GM12874 (cell line): ENCODE data around the gene NKPD1.

ENCODE experiments used
- TF ChIP-seq, protein P1 (sequence below): IDR thresholded peaks from 2 replicates; pipeline ENCODE4 v1.5.1; 2011; ENCODE audit warnings: low read depth, mild to moderate bottlenecking, control low read depth, low read length, moderate library complexity; ENCODE audit not compliant: insufficient read depth

NKPD1 gene

DNA sequence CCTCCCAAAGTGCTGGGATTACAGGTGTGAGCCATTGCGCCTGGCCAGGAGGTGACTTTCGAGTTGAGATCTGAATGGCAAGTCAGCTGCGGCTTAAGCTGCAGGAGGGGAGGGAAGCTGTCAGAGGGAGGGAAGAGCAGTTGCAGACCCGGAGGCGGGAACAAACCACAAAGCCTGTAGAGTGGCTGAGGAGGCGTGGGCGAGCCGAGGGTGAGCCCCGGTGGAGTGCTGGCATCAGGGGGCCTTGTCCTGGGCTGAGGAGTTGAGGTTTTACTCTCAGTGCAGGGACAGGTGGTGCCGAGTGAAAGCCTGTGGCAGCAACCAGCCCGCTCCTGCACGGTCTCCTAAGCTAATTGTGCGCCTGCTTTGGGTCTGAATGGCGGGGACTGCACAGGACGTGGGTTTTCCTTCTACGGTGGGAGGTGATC is 43.6 kb downstream of the NKPD1 start:
- TF ChIP-seq, protein P1, sequence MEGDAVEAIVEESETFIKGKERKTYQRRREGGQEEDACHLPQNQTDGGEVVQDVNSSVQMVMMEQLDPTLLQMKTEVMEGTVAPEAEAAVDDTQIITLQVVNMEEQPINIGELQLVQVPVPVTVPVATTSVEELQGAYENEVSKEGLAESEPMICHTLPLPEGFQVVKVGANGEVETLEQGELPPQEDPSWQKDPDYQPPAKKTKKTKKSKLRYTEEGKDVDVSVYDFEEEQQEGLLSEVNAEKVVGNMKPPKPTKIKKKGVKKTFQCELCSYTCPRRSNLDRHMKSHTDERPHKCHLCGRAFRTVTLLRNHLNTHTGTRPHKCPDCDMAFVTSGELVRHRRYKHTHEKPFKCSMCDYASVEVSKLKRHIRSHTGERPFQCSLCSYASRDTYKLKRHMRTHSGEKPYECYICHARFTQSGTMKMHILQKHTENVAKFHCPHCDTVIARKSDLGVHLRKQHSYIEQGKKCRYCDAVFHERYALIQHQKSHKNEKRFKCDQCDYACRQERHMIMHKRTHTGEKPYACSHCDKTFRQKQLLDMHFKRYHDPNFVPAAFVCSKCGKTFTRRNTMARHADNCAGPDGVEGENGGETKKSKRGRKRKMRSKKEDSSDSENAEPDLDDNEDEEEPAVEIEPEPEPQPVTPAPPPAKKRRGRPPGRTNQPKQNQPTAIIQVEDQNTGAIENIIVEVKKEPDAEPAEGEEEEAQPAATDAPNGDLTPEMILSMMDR, result no peak

DNA sequence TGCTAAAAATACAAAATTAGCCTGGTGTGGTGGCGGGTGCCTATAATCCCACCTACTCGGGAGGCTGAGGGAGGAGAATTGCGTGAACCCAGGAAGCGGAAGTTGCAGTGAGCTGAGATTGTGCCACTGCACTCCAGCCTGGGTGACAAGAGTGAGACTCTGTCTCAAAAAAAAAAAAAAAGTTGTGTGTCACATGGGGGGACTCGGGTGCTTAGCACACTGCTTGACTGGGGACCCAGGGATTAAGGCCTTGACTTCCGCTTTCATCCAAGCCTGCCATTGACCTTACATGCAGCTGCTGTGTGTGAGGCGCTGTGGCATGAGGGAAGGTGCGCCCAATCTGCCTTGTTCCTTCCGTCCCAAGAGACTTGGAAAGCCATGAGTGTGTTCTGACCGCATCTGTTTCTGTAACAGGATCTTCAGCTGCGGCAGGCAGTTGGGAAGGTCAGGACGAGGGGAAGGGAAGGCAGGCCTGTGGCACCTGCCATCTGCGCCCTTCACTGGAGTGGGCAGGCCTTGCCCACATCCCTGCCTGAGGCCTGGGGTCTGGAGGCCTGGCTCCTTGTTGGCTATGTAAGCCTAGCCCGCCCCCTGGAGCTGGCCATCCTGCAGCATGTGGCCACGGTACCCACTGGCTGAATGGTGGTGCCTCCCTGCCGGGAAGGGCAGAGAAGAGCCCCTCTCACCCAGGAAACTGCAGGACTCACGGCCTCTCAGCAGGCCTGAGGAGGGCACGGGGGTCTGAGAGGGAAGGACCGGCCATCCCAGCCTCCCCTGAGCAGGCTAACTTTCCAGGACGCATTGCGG is 44.8 kb downstream of the NKPD1 start:
- TF ChIP-seq, protein P1, result no peak

- TF ChIP-seq, protein P1, result no peak
Observed at GRCh38 chr19:45114116-45114515, 46.7 kb downstream of the NKPD1 start.

DNA sequence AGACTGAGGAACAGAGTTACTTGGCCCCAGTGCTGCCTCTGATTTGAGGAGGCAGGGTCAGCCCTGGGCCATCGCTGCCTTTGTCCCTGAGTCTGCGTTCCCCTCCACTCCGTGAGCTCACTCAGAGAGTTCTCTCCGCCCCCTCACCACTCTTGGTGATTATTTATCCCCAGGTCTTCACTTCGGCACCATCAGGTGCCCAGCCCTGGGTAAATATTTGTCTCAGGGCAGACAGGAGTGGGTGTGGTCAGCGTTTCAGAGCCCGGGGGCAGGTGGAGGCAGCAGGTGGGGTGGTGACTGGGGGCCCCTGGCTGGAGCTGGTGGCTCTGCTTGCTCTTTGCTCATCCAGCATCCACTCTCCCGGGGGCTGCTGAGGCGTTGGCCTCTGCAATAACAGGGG is 47.2 kb downstream of the NKPD1 start:
- TF ChIP-seq, protein P1, result no peak

DNA sequence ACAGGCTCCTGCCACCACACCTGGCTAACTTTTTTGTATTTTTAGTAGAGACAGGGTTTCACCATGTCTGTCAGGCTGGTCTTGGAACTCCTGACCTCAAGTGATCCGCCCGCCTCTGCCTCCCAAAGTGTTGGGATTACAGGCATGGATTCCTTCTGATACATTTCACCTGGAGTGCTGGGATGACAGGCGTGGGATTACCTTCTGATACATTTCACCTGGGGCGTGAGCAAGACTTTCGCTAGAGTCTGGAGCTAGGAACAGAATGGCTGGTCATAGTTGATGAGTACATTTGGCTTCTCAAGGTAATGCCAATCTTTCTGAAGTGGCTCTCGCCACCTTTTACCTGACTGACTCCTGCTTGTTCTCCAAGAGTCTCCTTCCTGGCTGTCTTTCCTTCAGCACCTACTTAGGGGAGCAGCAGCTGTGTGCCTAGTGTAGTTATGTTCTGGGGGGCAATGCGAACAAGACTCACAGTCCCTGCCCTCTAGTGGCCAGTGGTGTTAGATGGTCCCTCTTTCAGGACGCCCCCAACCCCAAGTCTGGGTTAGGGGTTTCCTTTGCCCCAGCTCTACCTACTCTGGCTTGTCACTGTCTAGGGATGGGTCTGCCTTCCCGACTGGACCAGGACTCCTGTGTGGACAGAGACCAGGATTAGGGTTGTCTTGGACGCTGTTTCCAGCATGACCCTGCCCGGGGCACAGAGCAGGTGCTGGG is 48.5 kb downstream of the NKPD1 start:
- TF ChIP-seq, protein P1, result no peak
